Umbilical cord (tissue), 2 donors: Measurements from ENCODE around the gene SLC25A41. TPM values are rescaled to one million over a fixed set of nuclear protein-coding genes. Genes with fewer than 3 reads are reported as not detected.
A peak's percentile ranks its signal among the peaks of the same experiment; 100 is the strongest.
"Not testable (repeated sequence)": the region's sequence is repeated elsewhere in the genome, so short reads cannot be mapped to it uniquely, and the experiment has no call there.

Source experiments
- DNase-seq: peaks from one replicate; pipeline ENCODE4 v3.0.0-alpha.2; 2015; ENCODE audit warnings: low spot score
- total RNA-seq: library from RNA; depleted of rRNA; stranded (reverse); fragments of >200 nt; gene quantifications from one replicate; pipeline ENCODE4 v1.2.3, GENCODE V29; 2014; ENCODE audit warnings: low replicate concordance; ENCODE audit not compliant: insufficient read depth

The SLC25A41 gene
- total RNA-seq, 1 donor from 2014 or later = not detected

DNA sequence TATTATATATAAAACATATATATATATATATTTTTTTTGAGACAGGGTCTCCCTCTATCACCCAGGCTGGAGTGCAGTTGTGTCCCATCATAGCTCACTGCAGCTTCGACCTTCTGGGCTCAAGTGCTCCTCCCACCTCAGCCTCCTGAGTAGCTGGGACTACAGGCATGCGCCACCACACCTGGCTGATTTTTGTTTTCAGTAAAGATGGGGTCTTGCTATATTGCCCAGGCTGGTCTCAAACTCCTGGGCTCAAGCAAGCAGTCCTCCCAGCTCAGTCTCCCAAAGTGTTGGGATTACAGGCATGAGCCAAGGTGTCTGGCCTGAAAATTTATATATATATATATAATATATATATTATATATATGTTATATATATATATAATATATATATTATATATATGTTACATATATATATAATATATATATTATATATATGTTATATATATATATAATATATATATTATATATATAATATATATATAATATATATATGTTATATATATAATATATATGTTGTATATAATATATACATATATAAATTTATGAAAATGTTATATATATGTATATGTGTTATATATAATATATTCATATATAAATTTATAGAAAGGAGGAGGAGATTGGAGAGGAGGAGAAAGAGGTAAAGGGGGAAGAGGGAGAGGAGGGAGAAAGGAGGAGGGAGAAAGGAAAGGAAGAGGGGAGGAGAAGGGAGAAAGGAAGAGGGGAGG is 4.7 kb downstream of the SLC25A41 start:
- DNase-seq = not testable (repeated sequence)

GRCh38 chr19:6427131-6427530 is 6.4 kb downstream of the SLC25A41 start:
- DNase-seq = no peak

GRCh38 chr19:6425732-6426620 is 7.6 kb downstream of the SLC25A41 start:
- DNase-seq = no peak

DNA sequence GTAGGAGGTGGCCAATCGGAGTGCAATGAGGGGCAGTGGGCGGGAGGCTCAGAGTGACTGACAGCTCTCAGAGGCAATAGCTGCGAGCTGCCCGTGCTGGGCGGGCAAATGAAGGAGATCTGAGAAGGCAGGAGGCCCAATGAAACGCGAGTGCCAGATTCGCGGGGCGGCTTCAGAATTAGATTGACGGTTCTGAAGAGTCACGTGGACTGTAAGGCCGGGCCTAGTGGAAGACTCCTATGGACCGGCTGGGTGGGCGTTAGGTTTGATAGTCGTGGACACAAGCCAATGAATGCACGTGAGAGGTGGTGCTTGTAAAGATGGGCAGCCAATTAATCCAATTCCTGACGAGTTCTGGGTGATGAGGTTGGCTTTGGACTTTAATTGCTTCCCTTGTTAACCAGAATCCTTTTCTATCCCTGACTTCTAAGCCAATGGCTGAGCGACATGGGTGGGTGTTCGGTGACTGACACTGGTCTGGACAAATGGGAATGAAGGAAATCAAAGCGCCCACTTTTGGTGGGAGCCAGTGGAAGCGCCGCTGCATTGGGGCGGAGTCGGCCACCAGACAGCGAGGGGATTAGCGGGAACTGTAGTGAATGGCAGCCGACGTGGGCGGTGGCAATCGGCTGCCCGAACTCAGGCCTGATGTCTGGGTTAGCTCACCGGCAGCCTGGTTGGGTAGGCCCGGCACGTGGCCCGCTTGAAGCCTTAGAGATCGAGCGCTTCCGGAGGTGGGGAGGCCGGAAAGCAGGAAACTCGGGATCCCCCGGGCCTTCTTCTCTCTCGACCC is 8.4 kb downstream of the SLC25A41 start:
- DNase-seq = peak; percentile 100

DNA sequence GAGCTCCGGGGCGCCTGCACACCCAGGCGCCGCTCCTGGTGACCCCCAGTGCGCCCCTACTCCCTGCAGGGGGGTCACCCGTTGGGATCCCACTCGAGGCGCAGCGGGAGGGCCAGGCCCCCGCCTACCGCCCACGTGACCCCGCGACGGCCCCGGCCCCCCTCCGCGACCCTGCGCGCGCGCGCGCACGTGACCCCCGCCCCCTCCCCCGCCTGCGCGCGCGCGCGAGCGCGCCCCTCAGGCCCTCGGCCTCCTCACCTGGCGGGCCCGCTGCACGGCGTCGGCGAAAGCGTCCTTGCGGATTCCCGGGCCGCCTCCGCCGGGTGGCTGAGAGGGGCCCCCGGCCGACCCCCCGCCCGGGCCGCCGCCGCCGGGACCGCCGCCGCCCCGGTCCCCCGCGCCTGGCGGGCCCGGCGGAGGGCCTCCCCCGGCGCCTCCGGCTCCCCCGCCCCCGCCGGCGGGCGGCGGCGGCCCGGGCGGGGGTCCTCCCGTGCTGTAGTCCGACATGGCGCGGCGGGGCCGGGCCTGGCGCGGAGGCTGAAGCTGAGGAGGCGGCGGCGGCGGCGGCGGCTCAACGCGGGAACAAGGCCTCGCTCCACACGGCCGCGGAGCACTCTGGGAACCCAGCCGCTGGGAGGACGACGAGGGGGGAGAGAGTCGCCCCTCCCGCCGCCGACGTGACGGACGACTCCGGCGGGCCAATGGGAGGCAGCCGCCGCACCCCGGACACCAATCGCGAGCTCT is 9.2 kb downstream of the SLC25A41 start, which contains the start of gene KHSRP:
Gene KHSRP (minus strand): TSS at position 617 of the 744 bp plus-strand sequence. CDS start 110 bp downstream, at position 507.
- no peak for DNase-seq

GRCh38 chr19:6423499-6424194 is 9.9 kb downstream of the SLC25A41 start:
- DNase-seq = peak; percentile 71

DNA sequence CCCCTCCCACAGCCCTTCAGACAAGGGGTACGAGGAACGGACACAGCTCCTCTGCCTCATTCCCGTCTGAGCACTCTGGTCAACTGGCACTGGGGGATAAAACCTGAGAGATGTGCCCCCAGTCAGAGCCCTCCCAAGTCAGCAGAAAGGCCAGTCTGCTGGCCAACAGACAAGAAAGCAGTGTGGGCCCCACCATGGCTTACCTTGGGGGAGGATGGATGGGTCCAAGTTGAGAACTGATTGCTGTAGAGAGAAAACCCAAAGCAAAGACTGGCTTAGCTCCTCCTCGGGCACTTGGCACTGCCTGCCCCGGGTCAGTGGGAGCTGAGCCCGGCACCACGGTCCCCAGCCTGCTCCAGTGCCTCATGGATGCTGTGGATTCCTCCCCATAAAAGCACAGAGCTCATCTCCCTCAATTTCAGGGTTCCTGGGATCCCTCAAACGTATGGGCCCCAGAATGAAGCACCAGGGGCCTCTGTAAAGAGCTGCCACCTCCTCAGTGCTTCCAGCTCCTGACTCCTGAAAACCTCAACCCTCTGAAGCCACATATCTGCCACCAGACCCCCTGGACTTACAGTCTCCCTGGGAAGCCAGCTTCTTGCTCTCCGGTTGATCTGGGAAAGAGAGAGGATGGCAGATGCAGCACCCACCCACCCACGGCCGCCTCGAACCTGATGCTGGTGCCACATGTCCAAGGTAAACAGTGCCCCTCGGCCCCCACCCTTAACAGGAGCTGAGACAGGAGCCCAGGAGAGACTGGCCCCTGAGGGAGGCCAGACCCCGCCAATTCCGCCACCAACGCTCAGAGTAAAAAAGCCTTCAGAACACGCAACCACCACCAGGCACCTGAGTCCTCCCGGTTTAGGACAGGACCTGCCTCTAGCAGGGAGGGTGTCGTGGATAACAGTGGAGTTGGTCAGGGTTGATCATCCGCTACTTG is 12.2 kb downstream of the SLC25A41 start:
- no peak for DNase-seq

DNA sequence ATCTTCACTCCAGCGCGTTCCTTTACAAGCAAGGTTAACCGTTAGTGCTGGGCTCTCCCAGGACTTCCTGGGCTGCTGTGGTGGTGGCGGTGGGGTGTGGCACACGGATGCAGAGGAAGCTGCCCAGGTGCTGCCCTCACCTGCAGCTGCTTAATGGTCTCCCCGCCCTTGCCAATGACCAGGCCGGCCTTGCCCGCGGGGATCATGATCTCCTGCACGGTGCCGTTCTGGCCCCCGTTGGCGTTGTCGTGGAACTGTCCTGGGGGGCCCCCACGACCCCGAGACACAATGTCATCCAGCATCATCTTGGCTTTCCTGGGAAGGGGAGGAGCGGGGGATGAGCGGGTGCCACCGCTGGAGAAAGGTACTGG is 15.0 kb downstream of the SLC25A41 start:
- no peak for DNase-seq

DNA sequence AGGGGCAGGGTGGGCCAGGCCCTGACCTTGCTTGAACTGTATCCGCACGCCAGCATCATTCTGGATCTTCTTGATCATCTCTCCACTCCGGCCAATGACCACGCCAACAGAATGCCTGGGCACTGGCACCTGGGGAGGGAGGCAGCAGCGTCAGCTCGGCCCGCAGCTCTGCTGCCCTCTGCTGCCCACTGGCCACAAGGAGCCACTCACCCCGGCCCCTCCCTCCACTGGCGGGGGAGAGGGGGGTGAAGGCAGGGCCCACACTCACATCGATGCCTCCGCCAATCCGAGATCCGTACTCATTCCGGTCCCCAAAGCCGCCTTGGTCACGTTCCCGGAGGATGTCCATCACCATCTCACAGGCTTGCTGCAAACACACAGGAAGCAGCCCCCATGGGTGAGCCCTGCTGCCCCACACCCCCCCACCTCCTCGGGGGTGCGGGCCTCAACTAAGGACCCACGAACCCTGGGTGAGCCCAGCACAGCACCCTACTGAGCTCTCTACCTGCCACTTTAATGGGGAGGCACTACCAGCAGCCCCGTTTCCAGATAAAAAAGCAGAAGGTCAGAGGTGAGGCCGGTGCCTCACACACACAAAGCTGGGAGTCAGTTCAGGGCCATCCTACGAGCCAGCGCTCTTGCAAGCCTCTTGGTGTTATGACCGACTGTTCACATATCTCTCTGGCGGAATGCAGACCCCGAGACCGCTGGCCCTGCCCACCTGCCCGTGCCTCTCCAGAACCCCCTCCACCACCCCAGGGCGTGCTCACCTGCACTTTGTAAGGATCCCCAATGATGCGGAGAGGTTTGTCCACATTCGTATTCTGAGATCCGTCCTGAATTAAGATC is 15.6 kb downstream of the SLC25A41 start:
- DNase-seq = no peak

DNA sequence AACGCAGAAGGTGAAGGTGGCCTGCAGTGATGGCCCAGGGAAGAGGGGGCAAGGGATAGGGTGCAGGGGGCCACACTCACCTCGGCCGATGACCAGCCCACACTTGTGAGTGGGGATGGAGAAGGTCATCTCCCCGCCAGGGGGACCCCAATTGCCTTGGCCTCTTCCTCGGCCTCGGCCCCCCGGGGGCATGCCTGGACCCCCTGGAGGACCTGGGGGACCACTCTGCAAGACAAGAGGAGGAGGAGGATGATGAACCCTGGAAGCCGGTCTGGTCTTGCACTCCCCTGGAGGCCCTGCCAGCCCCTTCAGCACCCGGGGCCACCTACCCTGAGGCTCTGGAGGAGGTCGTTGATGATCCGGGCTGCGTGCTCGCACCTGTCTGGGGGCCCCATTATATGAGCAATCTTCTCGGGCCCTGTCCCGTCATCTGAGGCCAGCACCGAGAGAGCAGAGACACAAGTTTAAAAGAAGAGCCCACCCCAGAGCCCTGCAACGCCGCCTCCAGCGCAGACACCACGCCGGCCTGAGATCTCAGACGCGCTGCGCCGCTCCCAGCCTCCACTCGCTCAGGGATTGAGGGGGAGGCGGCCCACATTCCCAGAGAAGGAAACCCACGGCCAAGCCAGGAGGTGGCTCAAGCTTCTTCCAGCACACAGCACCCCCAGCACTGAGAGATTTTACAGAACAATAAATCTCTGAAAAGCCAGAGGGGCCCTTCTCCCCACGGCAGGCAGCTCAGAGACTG is 16.7 kb downstream of the SLC25A41 start:
- DNase-seq = no peak

DNA sequence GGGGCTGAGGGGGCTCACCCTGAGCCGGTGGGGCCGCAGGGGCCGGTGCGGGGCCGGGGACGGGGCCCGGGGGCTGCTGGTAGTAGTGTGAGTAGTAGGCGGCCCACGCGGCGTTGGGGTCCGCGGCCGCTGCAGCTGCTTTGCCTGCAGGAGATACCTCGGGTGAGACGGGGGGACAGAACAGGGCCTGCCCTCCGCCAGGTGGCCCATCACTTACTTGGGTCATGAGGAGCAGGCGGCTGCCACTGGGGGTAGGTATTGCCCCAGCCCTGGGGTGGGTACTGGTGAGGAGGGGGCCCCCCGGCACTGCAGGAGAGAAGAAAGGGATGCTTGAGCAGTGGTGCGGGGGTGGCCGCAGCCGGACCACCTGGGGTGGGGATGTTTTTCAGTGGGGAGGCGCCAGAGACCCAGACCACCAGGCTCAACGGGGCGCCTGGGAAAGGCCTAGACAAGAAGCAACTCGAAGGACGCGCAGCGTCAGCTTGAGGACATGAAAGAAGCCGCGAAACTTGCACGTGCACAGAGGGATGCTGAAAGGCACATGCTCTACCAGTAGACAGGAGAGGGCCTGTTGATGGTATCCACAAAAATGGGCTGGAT is 17.9 kb downstream of the SLC25A41 start:
- DNase-seq = no peak

GRCh38 chr19:6414793-6415590 is 18.6 kb downstream of the SLC25A41 start:
- DNase-seq = no peak

DNA sequence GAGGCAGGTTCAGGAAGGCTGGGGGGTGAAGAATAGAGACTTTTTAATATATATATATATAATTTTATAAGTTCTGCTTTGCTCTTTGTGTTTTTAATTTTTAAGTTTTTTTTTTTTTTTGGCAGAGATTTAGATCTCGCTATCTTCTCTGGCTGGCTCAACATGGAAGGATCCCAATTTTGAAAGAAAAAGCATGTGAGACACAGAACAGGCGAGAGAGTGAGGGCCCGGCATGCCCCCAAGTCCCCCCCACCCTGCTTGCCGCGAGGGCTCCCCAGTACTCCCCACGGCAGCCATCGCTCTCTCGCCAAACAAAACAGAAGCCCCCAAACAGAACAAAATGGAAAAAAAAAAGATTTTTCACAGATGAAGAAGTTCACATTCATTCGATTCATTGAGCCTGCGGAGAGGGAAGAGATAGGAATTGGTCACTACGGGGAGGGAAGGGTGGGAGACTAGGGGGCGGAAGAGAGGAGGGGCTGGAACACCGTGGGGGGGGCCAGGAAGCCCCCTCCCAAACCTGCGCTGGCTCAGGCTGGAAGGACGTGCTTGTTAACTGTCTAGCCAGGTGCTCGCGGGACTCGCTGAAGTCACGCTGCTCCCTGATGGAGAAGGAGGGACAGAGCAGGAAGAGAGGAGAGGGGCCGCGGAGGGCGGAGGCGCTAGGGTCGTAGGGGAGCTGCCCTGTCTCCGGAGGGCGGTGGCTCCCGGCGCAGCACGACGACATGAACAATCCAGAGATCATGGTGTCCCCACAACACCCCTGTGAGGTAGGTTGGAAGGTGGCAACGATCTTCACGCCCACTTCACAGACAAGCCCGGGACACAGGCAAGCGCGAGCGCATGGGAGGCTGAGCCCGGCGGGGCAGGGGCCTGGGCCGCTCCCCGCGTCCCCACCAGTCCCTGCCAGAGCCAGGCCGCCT is 19.6 kb downstream of the SLC25A41 start:
- no peak for DNase-seq

DNA sequence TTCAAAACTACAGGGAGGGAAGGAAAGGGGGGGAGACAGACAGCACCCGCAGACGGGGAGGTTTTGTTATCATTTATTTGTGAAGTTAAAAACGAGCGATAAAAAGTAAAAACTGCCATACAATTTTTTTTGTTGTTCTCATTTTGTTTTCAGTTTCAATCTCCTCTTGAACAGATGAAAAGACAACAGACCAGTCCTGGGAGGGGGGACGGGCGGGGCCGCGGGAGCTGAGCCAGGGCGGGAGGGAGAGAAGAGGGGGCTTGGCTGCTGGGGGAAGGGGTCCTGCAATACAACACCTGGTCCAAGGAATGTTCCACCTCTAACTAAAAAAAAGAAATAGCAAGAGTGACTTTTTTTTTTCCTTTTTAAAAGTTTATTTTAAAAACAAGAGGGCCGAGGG is 20.3 kb downstream of the SLC25A41 start:
- DNase-seq = no peak

DNA sequence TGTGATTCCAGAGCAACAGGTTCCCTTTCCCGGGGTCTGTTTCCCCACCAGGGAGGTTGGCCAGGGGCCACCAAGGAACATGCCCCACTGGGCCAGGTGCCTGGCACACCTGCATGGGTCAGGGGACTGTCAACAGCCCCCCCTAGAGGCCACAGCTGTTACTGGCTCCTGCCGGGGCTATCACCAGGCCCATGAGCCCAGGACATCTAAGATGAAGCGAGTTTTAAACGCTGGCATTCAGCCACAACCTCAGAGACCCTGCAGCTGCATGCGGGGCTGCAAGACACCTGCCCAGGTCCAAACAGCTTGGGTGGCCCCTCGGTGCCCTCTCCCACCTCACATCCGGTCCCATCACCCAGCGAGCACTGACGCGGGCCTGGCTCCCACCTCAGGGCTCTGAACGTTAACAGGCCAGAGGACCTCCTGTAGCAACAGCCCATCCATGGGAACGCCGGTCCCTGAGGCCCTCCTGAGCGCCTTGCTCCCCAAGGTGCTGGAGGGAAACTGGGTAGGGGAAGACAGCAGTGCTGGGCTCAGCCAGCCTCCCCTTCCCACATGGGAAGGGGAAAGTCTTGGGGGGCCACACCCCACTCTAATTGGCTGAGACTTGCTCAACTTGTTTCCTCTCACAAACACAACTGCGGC is 21.0 kb downstream of the SLC25A41 start:
- DNase-seq = no peak
